ENCODE measurements around the gene CHCHD3. TPM values are rescaled to one million over a fixed set of nuclear protein-coding genes. Genes with fewer than 3 reads are reported as not detected.

CHCHD3 gene
- total RNA-seq, 1 donor from 2014 or later = 38.5 TPM

GRCh38 chr7:132756484-132756990, 325.4 kb downstream of the CHCHD3 start:
- peak; percentile 25 to 40 for ATAC-seq
- H3K4me3 ChIP-seq = no peak overlapping the region

GRCh38 chr7:132755538-132756483, 326.1 kb downstream of the CHCHD3 start:
- Histone ChIP-seq H3K27ac (no peak overlapping the region), H3K27me3 (ENCODE audit: low read depth) (no peaks in the 10 kb centered on the region), H3K36me3 (no peaks in the 10 kb centered on the region), H3K4me3 (no peak overlapping the region), H3K4me1 (no peaks in the 10 kb centered on the region), H3K9me3 (no peaks in the 10 kb centered on the region)
- intact Hi-C loops (cut with DNase I) = no loop called here
- ATAC-seq = peak; percentile 39 to 72
- no peak for TF ChIP-seq CTCF (IDR thresholded peaks at IDR 0.05)
- no peak for DNase-seq

More at GRCh38 chr7:132756484-132756990, 325.4 kb downstream of the CHCHD3 start:
- no peaks in the 10 kb centered on the region for H3K4me1 ChIP-seq
- TF ChIP-seq CTCF (IDR thresholded peaks at IDR 0.05) = no peak
- no peaks in the 10 kb centered on the region for H3K27me3 ChIP-seq (ENCODE audit: low read depth)
- no peaks in the 10 kb centered on the region for H3K9me3 ChIP-seq
- no peak overlapping the region for H3K27ac ChIP-seq
- intact Hi-C loops (cut with DNase I) = no loop called here
- DNase-seq = no peak
- no peaks in the 10 kb centered on the region for H3K36me3 ChIP-seq

- H3K27me3 ChIP-seq (ENCODE audit: low read depth) = no peaks in the 10 kb centered on the region
- H3K4me3 ChIP-seq = no peak overlapping the region
- TF ChIP-seq CTCF (IDR thresholded peaks at IDR 0.05) = no peak
- H3K36me3 ChIP-seq = no peaks in the 10 kb centered on the region
- no peak overlapping the region for H3K27ac ChIP-seq
- no peaks in the 10 kb centered on the region for H3K9me3 ChIP-seq
- no peak for DNase-seq
- H3K4me1 ChIP-seq = no peaks in the 10 kb centered on the region
- intact Hi-C loops (cut with DNase I) = no loop called here
- no peak for ATAC-seq
Measured at GRCh38 chr7:132752431-132752830, 329.5 kb downstream of the CHCHD3 start.

- DNase-seq = no peak
- no peak for ATAC-seq
- Histone ChIP-seq H3K36me3 (no peaks in the 10 kb centered on the region), H3K27me3 (ENCODE audit: low read depth) (no peaks in the 10 kb centered on the region), H3K4me3 (no peak overlapping the region), H3K9me3 (no peaks in the 10 kb centered on the region), H3K27ac (no peak overlapping the region), H3K4me1 (no peaks in the 10 kb centered on the region)
- no peak for TF ChIP-seq CTCF (IDR thresholded peaks at IDR 0.05)
- intact Hi-C loops (cut with DNase I) = no loop called here
Measured at GRCh38 chr7:132751244-132751647, 330.6 kb downstream of the CHCHD3 start.

GRCh38 chr7:132750530-132751217, 331.2 kb downstream of the CHCHD3 start:
- intact Hi-C loops (cut with DNase I) = no loop called here
- no peak for ATAC-seq
- Histone ChIP-seq H3K4me1 (no peaks in the 10 kb centered on the region), H3K36me3 (no peaks in the 10 kb centered on the region), H3K9me3 (no peaks in the 10 kb centered on the region), H3K27ac (no peak overlapping the region), H3K4me3 (no peak overlapping the region), H3K27me3 (ENCODE audit: low read depth) (no peaks in the 10 kb centered on the region)
- no peak for DNase-seq
- no peak for TF ChIP-seq CTCF (IDR thresholded peaks at IDR 0.05)

Data from lower lobe of right lung (tissue), 2 donors.